Muscle of back (tissue), 11 donors: ENCODE measurements around the gene WNK2. TPM values are rescaled to one million over a fixed set of nuclear protein-coding genes. Genes with fewer than 3 reads are reported as not detected.
A peak's percentile ranks its signal among the peaks of the same experiment; 100 is the strongest.
"Not testable (repeated sequence)": the region's sequence is repeated elsewhere in the genome, so short reads cannot be mapped to it uniquely, and the experiment has no call there.

ENCODE experiments used
- DNase-seq, 3 donors: peaks; one replicate each; pipeline versions ENCODE4 v3.0.0 to v3.0.0-alpha.2; 2013
- polyA plus RNA-seq, 10 donors: library from polyadenylated mRNA; unstranded; fragments of 120-200 nt; gene quantifications; one replicate each; pipeline ENCODE4 v1.2.1, GENCODE V29; 2013; ENCODE audit not compliant: insufficient read length in 10 of 10

The WNK2 gene
- polyA plus RNA-seq, 10 donors: 9.3 to 14.7 (median 11.5) TPM

DNA sequence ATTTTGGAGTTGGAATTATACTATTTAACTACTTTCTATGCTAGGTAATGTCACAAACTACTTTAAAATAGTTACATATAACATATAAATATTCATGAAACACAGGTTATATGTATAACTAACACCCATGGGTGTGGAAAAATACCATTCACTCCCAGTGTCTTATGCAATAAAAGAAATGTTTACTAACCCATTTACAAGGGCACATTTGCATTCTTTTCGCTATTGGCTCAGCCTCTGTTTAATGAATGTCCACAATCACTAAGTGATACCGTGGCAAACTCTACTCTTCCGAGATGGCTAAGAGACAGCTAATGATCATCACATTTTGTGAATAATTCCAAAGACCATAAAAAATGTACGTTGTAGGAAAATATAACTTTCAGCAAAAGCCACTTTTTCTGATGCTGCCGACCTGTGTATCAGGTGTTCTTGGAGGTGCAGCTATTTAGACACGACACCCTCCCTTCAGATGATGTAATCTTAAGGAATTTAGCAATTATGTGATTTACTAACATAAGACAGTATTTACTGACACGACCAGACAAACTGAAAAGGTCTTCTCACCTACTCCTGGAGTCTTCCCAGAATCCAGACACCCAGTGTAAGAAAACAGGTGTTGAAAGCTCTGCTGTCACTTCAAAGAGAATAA lies 145.8 kb downstream of the WNK2 start:
- no peak for DNase-seq

DNA sequence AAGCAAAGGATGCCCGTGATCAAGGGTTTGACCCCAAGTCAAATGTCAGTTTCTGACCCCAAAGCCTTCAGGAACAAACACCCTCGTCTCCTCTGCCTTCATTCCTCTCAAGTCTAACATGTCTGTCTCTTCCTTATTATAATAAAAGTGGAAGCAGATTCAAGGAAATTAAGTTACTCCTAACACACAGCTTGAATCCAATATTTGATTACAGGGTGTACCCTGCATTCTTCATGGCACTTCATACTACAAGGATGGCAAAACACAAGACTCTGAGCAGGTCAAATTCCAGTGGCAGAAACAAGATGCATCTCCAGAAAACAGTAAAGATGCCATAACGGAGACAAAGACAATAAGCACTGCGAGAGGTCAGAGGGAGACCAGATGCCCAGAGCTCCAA lies 148.4 kb downstream of the WNK2 start:
- no peak for DNase-seq

DNA sequence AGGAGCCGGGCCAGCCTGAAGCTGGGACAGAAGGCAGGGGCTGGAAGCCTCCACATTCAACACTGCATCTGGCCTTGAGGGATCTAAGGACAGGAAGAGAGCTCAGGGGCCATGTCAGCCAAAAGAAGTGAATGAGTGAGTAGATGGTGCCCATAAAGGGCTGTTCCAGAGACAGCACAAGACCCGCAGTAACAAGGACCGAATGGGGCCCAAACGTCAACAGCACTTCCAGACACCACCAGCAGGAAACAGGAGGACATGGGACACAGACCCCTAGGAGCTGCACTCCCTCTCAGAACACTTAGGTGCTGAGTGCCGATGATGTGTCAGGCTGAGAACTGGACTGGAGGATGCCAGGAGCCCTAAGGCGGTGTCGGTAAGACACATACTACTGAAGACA lies 152.8 kb downstream of the WNK2 start:
- no peak for DNase-seq

DNA sequence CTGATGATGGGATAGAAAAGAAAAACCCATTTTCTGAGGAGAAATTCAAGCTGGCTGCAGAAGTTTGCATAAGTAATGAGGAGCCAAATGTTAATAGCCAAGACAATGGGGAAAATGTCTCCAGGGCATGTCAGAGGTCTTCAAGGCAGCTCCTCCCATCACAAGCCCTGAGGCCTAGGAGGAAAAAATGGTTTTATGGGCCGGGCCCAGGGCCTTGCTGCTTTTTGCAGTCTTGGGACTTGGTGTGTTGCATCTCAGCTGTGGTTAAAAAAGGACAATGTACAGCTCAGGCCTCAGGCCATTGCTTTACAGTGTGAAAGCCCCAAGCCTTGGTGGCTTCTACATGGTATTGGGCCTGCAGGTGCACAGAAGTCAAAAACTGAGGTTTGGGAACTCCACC lies 154.3 kb downstream of the WNK2 start:
- DNase-seq: not testable (repeated sequence)

DNA sequence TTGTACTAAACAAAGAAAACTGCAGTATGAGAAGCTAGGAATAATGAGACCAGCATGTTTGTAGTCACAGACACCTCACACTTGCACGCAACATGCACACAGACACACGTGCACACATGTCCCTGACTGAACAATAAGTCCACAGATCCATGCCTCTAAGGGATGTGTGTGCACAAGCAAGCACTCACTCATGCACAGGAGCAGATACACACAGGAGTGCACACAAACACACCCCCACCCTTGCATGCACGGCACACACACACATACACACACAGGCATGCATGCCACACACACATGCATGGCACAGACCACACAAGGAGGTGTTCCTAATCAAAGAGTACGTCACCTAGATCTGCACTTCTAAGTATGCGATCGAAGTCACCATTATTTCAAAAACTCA lies 156.2 kb downstream of the WNK2 start:
- DNase-seq: no peak

DNA sequence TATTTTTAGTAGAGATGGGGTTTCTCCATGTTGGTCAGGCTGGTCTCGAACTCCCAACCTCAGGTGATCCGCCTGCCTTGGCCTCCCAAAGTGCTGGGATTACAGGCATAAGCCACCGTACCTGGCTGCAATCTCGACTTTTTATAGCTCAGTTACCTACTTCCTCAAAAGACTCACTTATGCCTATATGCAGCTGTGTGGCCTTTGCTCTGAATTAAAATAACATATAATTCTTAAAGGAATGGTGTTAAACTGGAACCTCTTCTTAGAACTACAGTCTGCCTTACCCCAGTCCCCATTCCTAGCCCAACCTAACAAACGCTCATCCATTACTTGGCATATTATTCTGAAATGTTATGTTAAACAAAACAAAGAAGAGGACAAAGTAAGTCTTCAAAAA lies 157.9 kb downstream of the WNK2 start:
- DNase-seq: not testable (repeated sequence)

DNA sequence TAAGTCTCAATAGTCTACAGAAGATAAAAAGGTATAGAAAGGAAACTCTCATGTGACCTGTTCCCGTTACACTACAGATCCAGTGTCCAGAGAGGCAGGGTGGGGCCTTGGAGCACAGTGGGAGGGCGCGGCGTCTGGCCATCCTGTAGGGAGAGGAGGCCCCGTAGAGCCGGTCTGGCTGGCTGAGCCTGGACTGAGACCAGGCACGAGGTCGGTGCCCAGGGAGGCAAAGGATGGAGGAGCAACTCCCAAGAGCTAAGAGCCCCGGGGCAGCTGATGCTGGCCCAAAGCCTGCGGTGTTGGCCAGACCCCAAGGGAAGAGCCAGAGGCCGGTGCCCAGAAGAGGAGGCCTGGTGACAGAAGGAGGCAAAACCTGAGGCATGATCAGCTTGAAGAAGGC lies 158.5 kb downstream of the WNK2 start:
- DNase-seq: not testable (repeated sequence)

DNA sequence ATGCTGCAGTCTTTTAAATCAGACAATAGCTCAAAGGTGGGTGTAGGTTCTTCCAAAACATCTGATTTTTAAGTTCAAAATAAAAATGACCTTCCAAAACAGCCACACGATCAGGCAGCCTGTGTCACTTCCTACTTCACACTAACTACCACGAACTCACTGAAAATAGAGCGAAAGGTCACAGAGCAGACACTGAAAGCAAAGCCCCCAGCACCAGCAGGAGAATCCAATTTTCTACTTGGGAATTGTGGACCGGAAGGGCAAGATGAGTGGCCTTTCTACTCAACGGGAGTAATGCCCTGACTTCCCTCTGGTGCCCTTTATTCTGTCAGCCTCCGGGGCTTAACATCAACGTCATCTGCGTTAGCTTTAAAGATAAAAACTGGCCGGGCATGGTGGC lies 159.7 kb downstream of the WNK2 start:
- DNase-seq: no peak

DNA sequence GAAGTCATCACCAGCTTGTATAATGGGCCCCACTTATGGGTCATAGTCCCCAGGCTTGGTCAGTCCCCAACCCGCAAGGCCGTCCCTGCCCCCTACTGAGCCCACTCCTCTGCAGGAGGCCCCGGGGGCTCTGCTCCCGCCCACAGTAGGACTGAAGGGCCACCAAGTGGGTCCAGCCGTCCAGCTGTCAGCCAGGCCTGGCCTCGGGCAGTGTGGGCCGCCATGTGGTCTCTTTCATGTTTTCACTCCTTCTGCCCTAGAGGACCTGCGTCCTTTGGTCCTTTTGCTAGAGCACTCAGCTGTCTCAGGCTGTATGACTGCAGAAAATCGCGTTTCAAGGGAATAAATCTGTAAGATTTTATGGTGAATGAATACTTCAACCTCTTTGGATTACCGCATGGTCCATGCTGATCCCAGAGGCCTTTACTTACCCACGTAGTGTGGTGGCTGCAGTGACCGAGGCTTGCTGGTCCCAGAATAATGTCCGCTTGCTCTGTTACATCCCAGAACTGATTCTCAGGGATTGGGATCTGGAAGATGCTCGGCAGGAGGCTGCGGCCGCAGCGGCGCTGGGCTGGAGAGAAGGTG lies 161.8 kb downstream of the WNK2 start:
- no peak for DNase-seq

DNA sequence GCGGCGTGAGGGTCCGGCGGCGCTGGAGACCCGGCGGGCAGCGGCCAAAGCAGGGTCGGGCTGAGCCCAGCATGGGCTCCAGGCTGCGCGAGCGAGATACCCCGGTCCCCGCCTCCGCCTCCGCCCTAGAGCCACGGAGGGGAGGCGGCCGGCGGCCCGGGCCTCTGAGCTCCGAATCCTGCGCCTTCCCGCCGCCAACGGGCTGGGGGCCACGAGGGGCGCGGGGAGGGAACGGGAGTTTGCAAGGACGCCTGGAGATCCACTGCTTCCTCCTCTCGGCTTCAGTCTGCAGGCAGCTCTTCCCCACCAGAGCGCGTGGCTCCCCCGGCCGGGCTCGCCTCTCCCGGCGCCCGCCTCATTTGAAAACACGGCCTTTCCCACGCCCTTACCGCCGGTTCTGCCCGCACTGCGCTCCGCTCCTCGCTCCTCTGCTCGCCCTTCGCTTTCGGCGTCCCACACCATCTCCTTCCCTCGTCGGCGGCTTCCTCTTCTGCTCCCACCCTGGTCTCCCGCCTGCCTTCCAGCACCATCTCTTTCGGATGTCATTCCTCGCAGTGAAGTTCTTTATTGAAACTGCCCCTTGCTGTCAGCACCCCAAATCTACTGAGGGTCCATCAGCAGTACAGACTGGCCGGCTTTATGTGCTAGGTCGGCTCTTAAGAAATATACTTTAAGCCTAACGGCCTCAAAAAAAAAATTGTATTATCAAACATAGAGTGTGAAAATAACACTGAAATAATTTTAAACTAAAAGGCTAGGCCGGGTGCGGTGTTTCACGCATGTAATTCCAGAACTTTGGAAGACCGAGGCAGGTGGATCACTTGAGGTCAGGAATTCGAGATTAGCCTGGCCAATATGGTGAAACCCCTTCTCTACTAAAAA lies 162.5 kb downstream of the WNK2 start:
- DNase-seq: peak; percentile 4 to 78 (median 46)

DNA sequence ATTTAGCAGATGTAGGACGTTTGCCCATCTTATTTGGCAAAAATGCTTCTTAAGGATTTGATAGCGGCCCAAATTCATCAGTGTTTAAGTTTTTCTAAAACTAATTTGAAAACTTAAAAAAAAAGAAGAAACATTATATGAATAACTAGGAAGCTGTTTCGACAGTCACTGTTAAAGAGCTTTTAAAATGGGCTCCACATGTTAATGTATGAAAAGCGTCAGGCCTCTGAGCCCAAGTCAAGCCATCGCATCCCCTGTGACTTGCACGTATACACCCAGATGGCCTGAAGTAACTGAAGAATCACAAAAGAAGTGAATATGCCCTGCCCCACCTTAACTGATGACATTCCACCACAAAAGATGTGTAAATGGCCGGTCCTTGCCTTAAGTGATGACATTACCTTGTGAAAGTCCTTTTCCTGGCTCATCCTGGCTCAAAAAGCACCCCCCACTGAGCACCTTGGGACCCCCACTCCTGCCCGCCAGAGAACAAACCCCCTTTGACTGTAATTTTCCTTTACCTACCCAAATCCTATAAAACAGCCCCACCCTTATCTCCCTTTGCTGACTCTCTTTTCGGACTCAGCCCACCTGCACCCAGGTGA lies 163.5 kb downstream of the WNK2 start:
- not testable (repeated sequence) for DNase-seq

DNA sequence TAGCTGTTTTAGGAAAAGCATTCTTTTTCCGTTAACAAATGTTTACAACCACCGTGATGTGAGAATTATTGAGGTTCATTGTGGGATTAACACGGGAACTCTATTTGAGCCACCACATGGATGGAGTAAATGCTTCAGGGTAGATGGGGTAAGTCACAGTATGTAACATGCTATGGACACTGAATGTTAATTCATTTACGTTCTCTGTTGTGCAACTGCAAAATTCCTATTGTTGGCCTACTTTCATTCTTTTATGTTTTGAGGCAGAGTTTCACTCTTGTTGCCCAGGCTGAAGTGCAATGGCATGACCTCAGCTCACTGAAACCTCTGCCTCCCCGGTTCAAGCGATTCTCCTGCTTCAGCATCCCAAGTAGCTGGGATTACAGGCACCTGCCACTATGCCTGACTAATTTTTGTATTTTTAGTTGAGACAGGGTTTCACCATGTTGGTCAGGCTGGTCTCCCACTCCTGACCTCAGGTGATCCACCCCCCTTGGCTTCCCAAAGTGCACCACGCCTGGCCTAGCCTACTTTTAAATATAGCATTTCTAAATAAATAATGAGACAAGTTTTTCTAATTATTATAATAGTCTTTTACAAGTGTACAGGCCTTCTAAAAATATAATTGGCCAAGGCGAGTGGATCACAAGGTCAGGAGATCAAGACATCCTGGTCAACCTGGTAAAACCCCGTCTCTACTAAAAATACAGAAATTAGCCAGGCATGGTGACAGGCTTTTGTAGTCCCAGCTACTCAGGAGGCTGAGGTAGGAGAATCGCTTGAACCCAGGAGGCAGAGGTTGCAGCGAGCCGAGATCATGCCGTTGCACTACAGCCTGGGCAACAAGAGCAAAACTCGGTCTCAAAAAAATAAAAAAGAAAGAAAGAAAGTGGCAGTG lies 169.7 kb downstream of the WNK2 start:
- not testable (repeated sequence) for DNase-seq

DNA sequence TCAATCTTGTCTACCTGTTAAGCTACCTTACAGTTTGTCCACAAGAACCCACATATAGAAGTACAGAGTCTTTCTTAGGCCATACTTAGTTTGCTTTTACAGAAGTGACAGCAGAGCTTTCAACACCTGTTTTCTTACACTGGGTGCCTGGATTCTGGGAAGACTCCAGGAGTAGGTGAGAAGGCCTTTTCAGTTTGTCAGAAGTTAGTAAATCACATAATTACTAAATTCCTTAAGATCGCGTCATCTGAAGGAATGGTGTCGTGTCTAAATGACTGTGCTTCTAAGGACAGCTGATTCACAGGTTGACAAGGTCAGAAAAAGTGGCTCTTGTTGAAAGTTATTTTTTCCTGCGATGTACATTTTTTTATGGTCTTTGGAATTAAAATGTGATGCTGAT lies 170.5 kb downstream of the WNK2 start:
- no peak for DNase-seq

DNA sequence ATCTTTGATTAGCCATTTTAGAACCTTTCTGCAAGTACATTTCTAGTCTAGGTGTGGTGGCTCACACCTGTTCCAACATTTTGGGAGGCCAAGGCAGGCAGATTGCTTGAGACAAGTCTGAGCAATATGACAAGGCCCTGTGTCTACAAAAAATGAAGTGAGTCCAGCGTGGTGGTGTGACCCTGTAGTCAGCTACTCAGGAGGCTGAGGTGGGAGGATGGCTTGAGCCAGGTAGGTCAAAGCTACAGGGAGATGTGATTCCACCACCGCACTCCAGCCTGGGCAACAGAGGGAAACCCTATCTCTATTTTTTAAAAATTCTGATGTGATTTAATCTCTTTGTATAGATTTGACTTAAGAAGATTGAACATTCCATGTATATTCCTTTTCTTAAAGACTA lies 171.9 kb downstream of the WNK2 start:
- no peak for DNase-seq

DNA sequence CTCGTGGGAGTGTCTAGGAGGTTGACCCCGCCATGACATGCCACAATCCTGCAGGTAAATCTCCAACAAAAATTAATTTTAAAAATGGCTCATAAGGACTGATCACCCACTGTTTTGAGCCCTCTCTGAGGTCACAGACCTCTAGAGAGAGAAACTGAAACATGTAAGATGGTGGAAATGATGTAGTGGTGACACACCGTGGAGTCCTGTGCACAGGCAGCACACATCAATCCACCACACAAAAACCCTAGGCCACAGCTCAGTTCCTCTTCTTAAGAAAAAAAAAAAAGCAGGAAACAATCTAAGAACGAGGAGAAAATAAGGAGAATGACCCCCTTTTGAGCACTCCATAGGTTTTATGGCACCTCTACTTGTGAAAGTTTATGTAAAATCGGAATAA lies 173.7 kb downstream of the WNK2 start:
- no peak for DNase-seq

DNA sequence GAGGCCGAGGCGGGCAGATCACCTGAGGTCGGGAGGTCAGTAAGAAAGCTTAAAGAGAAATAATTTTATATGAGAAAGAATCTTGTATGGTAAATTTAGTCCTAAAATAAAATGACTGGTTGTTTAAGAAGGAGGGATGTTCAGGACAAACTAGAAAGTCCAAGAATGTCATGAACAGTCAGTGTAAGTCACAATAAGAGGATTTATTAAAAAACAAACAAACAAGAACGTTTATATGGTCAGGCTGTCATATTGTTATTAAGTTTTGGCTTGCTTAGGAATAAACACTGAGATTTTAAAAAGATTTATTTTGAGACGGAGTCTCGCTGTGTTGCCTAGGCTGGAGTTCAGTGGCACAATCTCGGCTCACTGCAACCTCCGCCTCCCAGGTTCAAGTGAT lies 176.0 kb downstream of the WNK2 start:
- not testable (repeated sequence) for DNase-seq

DNA sequence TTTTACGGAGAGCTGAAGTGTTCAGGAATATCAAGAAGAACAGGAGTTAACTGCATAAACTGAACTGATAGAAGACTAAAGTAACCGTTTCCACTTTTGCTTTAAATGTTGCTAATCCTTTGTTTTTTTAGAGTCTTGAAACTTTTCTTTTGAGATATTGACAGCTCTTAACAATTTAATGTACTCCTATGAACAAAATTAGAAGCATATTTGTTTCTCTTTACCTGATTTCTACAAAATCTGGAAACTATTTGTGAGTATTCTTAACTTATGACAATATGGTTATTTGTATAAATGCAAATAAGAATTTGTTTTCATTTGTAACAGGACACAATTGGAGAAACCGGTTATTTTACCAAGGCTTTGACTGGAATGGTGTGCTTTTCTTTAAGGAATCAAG lies 178.1 kb downstream of the WNK2 start:
- DNase-seq: no peak

DNA sequence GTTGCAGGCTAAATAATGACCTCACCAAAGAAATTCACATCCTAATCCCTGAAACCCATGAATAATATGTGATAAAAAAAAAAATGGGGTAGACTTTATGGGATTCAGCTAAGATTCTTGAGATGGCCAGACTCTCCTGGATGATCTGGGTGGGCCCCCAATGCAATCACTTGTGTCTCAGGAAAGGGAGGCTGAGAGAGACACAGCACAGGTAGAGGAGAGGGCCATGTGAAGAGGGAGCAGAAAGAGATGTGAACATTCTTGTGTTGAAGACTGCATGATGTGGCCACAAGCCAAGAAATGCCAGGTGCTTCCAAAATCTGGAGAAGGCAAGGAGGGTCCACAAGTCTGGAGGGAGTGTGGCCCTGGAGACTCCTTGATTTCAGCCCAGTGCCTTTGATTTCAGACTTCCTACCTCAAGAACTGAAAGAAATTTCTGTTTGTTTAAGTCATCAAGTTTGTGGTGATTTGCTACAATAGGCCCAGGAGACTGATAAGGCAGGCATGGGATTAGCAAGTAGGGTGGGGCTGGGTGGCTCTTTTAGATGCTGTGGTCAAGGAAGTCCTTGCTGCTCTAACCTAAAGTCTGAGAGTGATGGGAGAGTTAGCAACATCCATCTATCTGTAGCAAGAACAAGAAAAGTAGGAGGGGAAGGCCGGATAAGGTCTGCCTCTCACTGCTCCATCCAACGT lies 180.9 kb downstream of the WNK2 start:
- DNase-seq: no peak

DNA sequence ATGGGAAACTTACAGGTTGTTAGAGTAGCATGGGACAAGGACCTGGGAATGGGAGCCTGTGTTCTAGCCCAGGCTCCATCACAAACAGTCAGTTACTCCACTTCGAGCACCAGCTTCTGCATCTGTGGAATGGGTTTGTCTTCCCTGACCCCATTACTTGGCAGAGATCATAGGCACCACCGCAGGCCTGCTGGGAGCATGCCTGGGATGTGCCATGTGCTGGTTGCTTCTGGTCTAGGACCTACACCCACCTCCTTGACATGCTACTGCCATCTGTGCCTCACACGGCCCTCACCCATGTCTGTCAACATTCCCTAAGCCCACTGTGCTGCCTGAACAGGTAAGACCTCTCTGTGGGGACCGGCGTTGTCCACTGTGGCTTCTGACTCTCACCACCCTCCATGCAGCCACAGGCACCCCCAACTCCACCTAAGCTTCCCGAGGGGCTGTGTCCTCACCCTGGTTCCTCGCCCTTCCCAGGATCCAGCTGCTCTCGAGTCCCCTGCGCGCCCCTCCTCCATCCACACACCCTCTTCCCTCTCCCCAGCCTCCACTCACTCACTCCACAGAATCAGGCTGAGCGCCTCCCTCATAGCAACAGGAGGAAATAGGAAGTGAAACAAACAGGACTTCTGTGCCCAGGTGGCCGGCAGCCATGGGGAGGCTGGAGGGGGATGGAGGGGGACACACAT lies 181.6 kb downstream of the WNK2 start:
- peak in 1 of 3 donors; percentile 7 for DNase-seq

DNA sequence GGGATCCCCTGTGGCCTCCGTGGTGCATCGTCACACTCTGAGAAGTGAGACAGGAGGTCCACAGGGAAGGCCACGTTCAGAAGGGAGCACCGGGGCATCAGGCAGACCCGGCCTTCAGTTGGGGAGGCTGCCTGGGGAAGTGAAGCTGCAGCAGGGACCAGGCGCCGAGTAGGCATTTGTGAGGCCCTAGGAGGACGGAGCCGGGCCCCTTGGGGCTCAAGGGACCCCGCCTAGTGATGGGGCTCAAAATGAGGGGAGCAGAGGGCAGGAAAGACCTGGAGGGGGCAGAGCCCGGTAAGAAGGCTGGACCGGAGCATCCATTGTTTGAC lies 182.1 kb downstream of the WNK2 start:
- no peak for DNase-seq
